UCSD-AML1 (cell line): ENCODE measurements around the gene ARHGAP31.
"Not testable (repeated sequence)": the region's sequence is repeated elsewhere in the genome, so short reads cannot be mapped to it uniquely, and the experiment has no call there.

Source experiments
- DNase-seq: peaks from one replicate; lab custom pipeline; 2025; ENCODE audit not compliant: unreplicated experiment; lab: John Stamatoyannopoulos, UW

ARHGAP31 gene

DNA sequence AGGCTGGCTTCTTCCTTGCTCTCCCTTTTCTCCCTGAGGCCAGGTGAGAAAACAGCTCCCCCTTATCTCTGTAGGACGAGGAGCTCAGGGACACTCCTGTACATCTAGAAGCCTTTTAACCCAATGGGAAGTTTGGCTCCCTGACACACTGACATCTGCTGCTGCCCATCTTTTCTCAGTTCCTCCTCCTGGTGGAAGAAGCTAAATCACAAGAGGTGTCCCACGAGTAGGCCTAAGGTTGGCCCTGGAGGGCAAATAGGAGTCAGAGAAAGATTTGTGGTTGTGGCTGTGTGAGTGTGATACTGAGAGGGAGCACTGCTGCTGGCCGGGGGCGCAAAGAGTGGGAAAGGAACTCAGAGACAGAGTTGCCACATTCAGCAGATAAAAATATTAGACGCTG, 49.5 kb downstream of the ARHGAP31 start:
- no peak for DNase-seq

DNA sequence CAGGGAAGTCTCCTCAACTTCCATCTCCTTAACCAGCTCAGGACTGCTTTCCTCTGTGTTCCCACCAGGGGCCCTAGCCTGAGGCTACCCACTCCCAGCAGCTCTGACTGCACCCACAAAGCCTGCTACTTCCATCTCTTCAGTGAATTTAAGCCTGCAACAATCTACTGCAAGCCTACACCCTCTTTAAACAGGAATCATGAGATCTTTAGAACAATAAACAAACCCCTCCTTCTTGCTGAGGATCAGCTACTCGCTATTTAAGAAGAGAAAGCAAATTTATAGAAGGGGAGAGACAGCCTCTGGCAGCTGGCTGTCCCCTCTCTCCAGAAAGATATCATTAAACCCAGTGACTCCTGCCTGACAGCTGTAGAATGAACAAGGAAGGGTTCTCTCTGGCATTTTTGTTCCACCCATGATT, 51.9 kb downstream of the ARHGAP31 start:
- no peak for DNase-seq

DNA sequence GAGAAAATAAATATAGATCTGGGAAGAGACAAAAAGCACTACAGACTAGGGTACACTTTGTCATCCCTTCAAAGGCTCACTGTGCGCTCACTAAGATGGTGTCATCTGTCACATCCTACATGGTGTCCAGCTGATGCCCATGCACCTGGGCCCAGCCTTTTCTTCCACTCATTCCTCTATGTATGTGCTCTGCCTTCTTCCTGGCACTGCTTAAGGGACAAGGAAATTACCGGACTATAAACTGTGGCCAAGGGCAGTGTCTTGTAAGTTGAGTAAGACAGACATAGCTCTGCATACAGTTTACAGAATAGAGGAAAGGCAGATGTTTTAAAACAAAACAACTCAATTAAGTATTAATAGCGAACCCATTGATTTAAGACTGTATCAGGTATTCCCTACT, 52.9 kb downstream of the ARHGAP31 start:
- no peak for DNase-seq

DNA sequence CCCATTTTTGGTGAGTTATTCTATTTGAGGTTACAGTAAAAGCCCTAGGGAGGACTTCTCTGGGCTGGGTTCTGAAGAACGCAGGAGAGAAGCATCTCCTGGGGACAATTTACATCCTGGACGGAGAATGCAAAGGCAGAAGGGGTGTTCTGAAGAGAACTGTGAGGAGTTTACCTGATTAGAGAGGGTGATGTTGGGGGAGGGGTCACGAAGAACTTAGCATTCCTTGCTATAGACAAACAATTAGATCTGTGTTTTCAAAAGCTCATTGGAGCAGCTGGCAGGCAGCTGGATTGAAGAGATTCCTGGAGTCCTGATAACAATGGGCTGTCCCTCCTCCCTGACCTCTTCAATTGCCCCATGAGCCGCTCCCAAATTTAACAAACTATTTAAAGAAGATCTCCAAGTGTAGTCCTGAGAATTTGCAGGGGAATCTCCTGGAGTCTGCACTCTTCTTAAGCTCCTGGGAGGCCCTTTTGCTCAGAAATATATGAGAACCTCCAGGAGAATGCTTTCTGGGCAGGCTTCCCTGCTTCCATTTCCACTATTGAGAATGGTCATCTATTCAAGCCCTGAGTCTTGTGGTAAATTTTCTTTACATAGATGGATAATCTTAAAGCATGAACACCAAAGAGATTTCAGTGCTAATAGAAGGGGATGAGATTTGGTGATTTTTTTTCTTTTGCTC, 55.3 kb downstream of the ARHGAP31 start:
- DNase-seq: no peak

DNA sequence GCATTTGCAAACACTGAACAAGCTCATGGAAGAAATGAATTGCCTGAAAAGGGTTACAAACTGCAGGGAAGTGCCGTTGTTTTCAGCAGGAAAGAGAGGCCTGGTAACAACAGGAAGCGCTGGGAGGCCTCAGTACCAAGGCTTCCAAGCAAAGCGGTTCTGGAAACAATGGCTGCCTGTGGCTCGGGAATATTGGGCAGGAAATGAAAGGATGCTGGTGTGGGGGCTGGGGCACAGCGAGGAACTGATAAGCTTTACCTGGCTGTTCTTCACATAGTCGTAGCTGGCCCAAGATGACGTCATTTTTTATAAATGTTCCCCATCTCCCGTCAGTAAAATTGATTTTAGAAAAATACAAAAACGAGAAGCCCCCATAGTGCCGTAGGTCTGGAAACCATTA, 55.9 kb downstream of the ARHGAP31 start:
- peak; percentile 46 for DNase-seq

DNA sequence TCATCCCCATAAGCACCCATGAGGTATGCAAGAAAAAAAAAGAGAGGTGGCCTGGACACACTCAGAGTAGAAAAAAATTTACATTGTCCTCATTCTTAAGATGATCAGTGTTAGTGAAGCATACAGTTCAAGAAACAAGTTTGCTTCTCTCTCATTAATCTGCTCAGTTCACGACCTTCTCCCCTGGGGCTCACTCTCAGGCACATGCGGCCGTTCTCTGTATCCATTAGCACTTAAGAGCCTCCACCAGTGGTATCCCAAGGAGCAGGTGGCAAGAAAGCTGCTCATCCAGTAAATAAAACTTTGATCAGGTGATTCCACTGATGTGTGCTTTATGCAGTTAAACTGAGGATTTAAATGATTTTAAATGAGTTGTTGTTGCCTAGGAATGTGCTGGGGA, 57.4 kb downstream of the ARHGAP31 start:
- DNase-seq: no peak

DNA sequence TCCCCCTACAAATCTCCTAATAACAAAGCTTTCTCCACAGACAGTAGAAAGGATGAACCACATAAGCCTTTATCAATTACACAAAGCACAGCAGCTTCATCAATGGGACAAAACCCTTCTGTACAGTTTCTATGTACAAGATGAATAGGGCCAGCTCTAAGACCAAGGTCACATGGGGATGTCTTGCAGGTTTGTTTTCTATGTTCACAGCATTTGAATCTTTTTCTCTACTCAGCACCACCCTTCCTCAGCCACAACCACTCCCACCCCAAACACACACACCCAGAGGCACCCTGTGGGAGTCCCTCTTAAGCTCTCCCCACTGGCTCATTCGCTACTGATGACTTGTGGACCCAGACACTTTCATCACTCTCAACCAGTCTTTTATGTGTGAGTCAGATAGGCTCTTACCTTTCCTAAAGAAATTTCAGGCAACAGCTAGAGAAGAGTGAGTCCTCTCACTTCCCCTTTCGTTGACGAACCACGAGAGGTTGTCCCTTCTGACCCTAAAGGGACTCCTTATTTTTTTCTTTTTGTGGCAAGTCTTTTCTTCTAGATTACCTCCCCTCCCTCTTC, 57.9 kb downstream of the ARHGAP31 start:
- DNase-seq: peak; percentile 30

DNA sequence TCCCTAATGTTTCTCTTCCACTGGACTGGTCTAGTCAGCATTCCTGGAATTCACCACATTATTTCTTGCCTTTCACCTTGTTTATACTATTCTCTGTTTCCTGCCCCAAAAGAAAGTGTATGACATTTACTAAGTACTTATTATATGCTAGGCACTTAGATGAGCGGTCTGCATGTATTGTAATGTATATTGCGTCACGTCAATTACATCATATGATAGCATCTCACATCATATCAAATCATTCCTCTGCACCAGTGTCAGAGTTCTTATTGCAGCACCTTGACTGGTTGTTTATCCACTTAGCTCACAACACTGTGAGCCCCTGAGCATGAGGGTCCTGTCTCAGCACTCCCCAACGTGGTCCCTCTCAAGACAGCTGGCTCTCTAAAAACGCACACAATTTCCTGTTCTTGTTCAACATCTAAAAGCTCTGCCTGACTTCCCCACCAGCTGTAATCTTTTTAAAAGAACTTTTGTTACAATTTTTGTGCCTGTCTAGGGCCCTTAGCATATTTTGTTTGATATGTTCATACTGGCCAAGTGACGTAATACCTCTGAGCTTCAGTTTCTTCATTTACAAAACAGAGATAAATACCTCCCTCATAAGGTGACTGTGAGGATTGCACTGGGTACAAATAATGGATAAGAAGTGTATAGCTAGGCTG, 58.8 kb downstream of the ARHGAP31 start:
- DNase-seq: no peak

DNA sequence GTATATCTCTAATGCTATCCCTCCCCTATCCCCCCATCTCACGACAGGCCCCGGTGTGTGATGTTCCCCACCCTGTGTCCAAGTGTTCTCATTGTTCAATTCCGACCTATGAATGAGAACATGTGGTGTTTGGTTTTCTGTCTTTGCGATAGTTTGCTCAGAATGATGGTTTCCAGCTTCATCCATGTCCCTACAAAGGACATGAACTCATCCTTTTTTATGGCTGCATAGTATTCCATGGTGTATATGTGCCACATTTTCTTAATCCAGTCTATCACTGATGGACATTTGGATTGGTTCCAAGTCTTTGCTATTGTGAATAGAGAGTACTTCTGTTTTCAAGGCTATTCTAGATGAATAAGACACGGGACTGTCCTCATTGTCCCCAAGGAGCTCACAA, 61.4 kb downstream of the ARHGAP31 start:
- not testable (repeated sequence) for DNase-seq

DNA sequence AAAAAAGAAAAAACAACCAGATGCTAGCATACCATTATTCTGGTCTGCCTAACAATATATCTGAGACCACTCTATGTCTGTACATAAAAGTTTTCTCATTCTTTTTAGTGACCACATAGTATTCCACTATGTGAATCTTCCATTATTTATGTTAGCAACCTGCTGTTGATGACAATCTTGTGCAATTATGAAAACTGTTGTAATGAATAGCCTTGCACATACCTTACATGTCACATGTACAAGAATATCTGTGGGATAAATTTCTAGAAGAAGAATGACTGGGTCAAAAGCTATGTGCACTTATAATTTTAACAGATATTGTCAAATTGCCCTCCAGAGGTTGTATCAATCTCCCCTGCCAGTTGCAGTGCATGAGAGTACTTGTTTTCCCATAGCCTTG, 62.5 kb downstream of the ARHGAP31 start:
- no peak for DNase-seq

DNA sequence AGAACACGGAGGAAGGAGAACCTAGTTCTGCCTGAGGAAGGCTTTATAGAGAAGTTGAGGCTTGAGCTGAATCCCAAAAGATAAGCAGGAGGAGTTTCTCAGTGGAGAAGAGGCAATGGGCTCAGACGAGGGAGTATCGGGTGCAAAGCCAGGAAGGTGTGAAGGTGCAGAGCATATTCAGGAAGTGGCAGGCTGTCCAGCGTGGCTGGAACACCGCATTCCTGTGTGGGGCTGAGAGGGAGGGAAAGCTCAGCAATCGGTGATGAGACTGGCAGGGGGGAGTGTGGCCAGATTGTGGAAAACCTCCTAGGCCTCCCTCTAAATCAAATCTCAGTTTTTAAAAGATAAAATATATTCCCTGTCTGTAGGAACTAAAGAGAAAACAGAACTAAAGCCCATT, 63.0 kb downstream of the ARHGAP31 start:
- DNase-seq: no peak

DNA sequence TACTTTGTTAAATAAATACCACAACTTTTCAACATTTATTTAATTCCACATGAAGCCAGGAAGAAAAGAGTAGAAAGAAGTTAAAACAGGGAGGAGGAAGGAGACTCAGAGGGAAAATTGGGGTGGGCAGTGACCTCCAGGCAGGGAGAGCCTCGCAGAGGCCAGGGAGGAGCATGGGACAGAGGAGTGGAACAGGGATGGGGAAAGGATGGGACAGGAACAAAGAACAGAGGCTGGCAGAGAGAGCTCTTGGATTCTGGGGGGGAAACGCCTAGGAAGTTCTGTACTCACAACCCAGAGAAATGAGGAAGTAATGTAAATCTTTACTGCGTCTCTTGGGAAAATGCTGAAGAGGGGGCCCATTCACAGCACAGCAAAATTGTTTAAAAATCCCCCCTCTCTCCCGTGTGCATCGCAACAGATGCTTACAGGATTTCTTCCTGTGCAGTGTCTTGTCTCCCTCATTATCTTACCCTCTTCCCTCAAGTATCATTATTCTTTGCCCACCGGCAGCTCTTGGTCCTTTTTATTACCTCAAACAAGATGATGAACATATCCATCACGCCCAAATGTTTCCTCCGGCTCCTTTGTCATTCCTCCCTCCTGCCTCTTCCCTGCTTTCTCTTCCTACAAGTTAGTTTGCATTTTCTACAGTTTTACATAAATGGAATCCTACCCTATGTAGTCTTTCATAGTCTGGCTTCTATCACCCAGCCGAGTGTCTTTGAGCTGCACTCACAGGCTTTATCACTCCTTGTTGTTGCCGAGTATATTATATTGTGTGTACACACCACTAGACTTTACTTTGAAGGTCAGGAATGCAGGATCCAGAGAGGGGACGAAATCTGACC, 65.5 kb downstream of the ARHGAP31 start:
- no peak for DNase-seq

DNA sequence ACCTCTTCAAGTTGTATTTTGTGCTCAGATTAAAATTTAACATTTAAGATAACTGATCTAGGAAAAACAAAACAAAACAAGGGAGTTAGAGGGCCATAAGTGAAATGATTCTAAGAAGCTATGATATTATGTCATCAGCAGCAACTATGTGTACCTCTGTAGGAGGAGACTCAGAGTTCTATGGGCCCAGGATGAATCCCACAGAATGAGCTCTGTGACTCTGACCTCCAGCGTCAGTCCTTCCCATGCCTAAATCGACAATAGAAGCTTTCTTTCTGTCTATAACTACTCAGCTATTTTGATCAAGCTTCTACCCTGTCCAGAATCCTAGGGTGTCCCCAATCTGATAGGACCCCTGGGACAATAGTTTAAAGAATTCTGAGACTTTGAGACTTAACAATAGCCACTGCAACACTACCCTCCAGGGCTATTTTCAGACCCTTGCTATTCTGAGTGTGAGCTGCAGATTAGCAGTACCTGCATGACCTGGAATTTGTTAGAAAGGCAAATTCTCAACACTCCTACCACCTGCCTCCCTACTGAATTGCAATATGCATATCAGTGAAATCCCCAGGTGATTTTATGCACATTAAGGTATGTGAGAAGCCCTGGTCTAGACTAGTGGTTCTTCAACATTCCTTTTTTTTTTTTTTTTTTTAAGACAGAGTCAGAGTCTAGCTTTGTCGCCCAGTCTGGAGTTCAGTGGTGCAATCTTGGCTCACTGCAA, 66.7 kb downstream of the ARHGAP31 start:
- DNase-seq: no peak

DNA sequence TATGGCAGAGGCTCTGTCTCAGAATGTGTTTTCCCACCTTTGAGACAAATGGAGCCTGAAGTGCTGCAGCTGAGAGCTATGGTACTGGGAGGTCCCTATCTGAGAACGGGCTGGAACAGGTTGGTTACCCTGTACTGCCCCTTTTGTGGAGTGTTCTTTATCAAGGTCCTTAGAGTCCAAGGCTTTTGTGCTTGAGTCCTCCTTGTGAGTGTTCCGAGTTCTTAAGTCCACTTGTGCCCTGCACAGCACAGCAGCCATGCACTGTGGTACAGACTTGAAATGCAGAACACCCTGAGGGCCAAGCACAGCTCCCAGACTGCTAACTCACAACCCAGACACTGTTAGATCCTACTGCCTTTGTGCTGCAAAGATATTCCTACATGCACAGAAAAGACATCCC, 67.8 kb downstream of the ARHGAP31 start:
- DNase-seq: no peak

DNA sequence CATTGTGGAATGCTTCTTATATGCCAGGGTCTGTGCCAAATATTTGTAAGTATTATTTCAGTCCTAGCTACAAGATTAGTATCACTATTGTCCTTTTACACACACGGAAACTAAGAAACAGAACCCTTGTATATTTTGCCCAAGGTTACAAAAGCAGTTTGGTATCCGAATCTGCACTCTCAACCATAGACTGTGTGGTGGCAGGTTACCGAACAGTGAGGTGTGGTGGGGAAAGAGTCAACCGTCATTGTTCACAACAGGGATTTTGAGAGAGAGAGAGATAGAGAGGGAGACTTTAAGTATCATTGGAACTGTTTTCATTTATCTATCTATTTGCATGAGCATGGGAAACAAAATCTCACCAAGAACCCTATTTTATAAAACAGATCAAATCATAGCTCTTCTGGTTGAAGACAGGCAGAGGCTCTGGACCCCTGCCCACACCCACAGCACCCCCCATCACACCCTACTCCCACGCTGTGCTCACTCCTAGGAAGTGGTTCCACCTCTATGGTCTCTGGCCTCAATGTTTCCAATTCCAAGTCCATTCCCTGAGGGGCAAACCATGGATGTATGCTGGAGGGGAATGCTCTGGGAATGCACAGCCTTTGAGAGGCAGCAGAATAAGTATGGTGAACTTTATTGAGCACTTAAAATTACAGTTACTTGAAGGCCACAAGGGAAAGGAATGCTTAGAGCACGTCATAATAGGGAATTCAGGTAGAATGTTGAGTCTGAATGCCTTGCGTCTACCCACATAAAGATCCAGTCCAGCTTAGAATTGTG, 69.0 kb downstream of the ARHGAP31 start:
- DNase-seq: no peak

DNA sequence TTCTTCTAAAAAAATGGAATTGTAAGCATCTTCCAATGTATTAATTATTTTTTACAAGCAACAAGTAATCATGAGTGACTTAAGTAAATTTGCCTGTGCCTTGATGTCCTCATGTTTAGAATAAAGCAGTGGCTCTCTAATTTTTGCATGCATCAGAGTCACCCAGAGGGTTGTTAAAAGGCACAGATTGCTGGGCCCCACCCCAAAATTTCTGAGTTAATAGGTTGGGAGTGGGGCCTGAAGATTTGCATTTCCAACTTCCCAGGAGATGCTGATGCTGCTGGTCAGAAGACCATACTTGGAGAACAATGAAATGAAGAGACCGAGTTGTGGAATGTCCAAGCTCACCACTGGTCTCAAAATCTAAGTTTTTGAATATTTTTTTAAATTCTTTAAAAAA, 70.2 kb downstream of the ARHGAP31 start:
- DNase-seq: no peak

DNA sequence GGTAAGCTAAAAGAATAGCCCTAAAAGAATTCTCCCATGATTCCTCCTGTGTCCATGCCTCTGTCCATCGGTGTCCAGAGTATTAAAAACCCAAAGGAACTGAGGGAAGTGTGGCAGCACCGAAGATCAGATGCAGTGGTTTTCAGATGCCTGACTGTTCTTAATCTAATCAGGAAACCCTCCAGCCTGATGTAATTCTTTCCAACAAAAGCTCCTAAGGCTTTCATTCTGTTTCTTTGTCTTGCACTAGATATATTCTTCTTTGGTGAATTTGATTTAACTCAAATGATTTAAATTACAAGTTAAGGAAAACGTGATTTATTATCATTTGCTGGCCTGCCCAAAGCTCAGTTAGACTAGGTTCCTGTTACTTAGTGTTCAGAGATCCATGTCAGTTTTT, 71.2 kb downstream of the ARHGAP31 start:
- DNase-seq: no peak

DNA sequence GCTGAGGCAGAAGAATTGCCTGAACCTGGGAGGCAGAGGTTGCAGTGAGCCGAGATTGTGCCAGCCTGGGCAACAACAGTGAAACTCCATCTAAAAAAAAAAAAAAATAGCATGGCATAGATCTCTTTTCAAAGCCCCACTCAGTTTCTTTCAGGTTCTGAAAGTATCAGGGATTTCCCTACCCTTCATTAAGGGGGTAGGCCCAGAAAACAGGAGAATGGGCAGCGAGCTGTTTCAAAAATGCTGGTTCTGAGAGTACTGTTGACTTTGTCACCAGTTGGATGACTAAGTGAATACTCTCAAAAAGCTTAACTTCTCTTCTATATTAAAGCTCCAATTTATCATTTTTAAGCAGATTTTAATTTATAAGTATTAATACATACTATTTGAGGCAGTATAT, 72.8 kb downstream of the ARHGAP31 start:
- no peak for DNase-seq

DNA sequence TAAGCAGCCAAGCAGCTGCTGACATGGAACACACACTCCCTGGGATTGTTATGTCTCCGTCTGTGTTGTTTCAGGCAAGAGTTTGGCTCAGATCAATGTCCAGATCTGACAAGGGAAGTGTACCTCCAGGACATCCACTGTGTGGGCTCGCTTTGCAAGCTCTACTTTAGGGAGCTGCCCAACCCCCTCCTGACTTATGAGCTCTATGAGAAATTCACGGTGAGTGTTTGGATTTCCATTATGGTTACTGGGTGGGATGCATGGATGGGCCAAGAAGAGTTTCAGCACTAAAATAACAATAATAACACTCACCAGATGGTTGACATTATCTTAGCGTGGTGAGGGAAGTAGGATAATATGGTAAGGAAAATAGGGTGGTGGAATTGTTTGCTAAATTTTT, 74.1 kb downstream of the ARHGAP31 start:
- no peak for DNase-seq

DNA sequence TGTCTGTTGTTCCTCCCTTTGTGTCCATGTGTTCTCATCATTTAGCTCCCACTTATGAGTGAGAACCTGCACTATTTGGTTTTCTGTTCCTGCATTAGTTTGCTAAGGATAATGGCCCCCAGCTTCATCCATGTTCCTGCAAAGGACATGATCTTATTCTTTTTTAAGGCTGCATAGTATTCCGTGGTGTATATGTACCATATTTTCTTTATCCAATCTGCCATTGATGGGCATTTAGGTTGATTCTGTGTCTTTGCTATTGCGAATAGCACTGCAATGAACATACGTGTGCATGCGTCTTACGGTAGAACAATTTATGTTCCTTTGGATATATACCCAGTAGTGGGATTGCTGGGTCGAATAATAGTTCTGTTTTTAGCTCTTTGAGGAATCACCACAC, 77.6 kb downstream of the ARHGAP31 start:
- not testable (repeated sequence) for DNase-seq
